GM18508 (cell line): ENCODE results near the gene ZNF217.
"Not testable (repeated sequence)": the region's sequence is repeated elsewhere in the genome, so short reads cannot be mapped to it uniquely, and the experiment has no call there.

Experiments
- ATAC-seq: cut with Tn5 transposase; IDR thresholded peaks from one replicate; pipeline ENCODE4 v1.9.1; 2021; ENCODE audit warnings: moderate number of reproducible peaks; ENCODE audit not compliant: insufficient read depth, unreplicated experiment

Gene ZNF217

DNA sequence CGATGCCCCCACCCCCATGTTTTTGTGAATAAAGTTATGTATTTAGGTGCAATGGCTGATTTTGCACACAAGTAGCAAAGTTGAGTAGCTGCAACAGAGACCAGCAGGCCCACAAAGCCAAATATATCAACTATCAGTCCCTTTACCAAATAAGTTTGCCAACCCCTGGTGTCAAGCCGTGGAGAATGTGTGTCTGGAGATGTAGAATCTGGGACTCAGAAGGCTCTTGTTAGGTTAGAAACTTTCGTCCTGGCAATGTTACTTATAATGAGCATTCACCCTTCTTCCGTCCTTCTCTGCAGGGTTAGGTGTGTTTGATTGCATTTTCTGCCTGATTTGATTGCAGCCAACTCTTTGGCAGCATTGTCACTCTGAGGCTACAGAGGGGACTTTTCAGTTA is 57.8 kb downstream of the ZNF217 start:
- ATAC-seq: no peak

DNA sequence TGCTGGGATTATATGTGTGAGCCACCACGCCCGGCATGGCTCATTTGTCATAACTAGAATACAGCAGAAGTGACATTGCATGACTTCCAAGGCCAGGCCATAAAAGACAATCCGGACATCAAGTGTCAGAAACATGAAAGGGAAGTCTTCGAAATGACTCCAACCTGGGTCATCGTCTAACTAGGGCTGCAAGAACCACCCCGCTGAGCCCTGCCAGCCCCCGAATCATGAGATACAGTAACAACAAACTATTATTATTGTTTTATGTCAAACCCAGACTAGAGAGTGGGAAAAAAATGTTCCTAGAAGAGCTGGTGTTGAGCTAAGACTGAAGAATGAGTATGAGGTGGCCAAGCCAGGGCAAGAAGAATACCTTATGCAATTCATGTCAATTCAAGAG is 59.6 kb downstream of the ZNF217 start:
- no peak for ATAC-seq

DNA sequence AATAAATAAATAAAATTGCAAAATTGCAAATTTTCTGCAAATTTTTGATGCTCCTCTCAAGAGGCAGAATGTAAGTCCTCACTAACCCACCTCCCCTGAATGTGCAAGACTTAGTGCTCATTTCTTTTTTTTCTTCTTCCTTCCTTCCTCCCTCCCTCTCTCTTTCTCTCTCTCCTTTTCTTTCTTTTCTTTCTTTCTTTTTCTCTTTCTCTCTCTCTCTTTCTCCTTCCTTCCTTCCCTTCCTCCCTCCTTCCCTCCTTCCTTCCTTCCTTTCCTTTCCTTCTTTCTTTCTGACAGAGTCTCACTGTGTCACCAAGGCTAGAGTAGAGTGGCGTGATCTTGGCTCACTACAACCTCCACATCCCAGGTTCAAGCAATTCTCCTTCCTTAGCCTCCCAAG is 60.1 kb downstream of the ZNF217 start:
- ATAC-seq: no peak

DNA sequence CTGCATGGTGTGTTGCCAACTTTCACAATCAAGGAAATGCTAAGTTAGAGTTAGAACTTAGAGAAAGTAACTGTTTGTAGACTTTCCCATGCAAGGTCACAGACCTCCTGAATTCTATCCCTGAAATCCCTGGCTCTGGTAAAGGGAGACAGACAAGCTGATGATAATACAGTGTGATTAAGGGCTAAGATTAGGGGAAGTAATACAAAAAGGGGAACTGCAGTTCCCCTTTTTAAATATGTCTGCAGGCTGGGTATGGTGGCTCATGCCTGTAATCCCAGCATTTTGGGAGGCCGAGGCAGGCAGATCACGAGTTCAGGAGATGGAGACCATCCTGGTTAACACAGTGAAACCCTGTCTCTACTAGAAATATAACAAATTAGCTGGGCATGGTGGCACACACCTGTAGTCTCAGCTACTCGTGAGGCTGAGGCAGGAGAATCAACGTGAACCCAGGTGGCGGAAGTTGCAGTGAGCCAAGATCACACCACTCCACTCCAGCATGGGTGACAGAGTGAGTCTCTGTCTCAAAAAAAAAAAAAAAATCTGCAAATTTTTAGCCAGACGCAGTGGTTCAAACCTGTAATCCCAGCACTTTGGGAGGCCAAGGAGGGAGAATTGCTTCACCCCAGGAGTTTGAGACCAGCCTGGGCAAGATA is 60.9 kb downstream of the ZNF217 start:
- ATAC-seq: not testable (repeated sequence)

DNA sequence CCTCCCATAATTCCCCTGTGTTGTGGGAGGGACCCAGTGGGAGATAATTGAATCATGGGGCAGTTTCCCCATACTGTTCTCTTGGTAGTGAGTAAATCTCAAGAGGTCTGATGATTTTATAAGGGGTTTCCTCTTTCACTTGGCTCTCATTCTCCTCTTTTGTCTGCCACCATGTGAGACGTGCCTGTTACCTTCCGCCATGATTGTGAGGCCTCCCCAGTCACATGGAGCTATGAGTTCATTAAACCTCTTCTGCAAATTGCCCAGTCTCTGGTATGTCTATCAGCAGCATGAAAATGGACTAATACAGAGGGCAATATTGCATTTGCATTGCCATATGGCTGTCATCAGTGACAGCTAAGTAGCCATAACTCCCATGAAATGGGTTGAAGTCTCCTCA is 63.2 kb downstream of the ZNF217 start:
- no peak for ATAC-seq

DNA sequence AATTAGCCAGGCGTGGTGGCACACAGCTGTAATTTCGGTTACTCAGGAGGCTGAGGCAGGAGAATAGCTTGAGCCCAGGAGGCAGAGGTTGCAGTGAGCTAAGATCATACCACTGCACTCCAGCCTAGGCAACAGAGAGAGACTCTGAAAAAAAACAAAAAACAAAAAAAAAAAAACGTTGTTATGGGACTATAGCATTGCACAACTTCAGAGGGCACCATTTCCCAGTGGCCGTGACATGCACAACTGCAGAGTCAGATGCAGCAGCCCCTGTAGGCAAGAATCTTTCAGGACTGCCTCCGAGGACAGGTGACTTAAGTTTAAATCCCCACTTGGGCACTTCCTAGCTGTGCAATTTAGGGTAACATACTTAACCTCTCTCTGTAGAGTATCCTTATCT is 64.0 kb downstream of the ZNF217 start:
- ATAC-seq: no peak

DNA sequence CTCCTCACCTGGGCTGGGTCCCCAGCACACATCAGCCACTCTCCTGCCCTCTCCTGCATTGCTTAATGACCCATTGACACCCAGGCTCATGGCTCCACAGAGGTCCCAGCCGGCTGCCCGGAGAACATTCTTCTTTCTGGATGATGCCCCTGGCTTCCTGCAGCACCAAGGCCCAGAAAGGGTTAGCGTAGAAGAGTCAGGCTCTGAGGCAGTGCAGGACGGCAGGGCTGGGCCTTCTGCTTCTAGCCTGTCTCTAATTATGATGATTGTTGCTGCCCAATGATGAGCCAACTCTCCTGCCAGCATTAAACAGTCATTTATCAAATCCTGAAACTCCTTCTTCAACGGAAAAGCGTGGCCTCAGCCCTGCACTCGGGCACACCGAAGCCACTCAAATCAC is 66.4 kb downstream of the ZNF217 start:
- no peak for ATAC-seq

DNA sequence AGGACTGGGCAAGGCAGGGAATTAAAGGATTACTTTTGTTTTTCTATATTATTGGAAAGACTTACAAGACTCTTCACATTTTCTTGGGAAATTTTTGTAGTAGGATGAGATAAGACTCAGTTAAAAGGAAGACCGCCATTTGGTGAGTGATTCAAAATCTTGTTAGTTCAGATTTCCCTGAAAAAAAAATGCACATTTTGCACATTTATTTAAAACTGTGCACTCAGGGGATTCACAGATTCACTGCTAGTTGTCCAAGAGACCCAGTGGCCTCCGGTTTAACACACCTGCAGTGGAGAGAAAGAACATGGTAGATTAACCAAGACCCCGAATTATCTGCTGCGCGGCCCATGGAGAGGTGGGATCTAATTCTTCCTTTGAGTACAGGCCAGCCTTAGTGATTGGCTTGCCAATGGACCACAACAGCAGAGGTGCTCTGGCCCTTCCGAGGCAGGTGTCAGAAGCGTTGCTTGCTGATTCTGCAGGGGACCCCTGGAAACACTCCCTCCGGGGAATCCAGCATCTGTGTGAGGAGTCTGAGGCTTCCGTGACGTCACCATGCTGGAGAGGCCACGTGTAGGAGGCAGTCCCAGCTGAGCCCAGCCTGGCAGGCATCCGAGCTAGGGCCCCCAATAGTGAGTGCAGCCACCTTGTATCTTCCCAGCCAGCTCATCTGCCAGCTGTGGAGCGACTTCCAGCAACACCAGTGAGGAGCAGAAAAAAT is 68.9 kb downstream of the ZNF217 start:
- no peak for ATAC-seq

DNA sequence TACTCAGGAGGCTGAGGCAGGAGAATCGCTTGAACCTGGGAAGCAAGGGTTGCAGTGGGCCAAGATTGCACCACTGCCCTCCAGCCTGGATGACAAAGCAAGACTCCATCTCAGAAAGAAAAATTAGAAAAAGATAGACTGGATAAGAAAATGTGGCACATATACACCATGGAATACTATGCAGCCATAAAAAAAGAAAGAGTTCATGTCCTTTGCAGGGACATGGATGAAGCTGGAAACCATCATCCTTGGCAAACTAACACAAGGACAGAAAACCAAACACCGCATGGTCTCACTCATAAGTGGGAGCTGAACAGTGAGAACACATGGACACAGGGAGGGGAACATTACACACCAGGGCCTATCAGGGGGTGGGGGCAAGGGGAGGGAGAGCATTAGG is 70.0 kb downstream of the ZNF217 start:
- not testable (repeated sequence) for ATAC-seq

DNA sequence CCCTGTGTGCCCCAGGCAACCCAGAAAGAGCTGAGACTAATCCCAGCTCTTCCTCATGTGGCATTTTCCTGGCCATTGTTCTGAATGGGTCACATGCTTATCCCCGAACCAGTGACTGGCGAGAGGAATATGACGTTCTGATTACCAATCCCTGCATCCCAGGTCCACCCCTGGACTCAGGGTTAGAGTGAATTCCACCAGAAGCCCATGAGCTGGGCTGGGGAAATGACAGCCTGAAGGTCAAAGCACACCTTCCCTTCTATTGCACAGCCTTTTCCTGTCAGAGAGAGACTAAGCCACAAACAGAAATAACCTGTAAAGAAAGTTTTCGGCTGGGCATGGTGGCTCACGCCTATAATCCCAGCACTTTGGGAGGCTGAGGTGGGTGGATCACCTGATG is 70.9 kb downstream of the ZNF217 start:
- ATAC-seq: no peak

DNA sequence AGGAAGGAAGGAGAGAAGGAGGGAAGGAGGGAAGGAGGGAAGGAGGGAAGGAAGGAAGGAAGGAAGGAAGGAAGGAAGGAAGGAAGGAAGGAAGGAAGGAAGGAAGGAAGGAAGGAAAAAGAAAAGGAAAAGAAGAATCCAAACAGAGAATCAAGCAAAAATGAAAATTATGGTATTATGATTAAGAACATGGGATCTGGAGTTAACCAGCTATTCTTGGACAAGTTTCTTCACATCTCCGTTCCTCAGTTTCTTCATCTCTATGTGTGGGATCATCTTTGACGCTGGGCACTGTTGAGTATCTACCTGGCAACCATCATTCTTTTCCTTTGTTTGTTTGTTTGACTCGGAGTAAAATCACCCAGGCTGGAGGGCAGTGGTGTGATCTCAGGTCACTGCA is 71.6 kb downstream of the ZNF217 start:
- ATAC-seq: no peak

DNA sequence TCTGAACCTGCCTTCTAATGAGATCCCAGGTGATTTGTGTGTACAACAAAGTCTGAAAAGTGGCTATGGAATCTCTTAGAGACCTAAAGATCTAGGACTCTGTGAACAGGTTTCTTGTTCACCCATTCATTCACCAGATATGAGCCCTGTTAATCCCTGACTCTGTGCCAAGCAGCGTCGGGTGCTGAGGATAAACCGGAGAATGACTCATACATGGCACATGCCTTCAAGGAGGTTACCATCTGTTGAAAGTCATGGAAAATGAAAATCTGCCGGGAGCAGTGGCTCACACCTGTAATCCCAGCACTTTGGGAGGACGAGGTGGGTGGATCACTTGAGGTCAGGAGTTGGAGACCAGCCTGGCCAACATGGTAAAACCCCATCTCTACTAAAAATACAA is 72.2 kb downstream of the ZNF217 start:
- not testable (repeated sequence) for ATAC-seq

DNA sequence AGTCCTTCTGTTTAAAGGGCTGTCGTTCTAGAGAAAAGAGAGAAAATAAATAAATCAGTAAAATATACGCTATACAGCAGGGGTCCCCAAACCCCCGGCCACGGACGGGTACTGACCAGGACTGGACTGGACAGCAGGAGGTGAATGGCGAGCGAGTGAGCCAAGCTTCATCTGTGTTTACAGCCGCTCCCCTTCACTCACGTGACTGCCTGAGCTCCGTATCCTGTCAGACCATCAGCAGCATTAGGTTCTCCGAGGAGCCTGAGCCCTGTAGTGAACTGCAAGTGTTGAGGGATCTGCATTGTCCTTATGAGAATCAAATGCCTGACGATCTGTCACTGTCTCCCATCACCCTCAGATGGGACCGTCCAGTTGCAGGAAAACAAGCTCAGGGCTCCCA is 76.5 kb downstream of the ZNF217 start:
- no peak for ATAC-seq
